Ecto neural progenitor cell (in vitro differentiated cells): Measurements from ENCODE around the gene SPOCK1.

Source experiments
- DNase-seq: peaks from one replicate; pipeline ENCODE4 v3.0.0-alpha.2; 2018; ENCODE audit warnings: low spot score

The SPOCK1 gene

GRCh38 chr5:137220523-137220927 is 278.6 kb downstream of the SPOCK1 start:
- DNase-seq: no peak

GRCh38 chr5:137218896-137219295 is 280.2 kb downstream of the SPOCK1 start:
- DNase-seq: no peak

- DNase-seq: no peak
These were observed 280.7 kb downstream of the SPOCK1 start for GRCh38 chr5:137218471-137218870.

GRCh38 chr5:137217599-137218200 is 281.4 kb downstream of the SPOCK1 start:
- DNase-seq: no peak

GRCh38 chr5:137216976-137217598 is 282.0 kb downstream of the SPOCK1 start:
- no peak for DNase-seq

- no peak for DNase-seq
These were observed 283.3 kb downstream of the SPOCK1 start for GRCh38 chr5:137215780-137216179.

- no peak for DNase-seq
These were observed 283.9 kb downstream of the SPOCK1 start for GRCh38 chr5:137215261-137215660.

GRCh38 chr5:137214446-137215189 is 284.5 kb downstream of the SPOCK1 start:
- DNase-seq: no peak

- no peak for DNase-seq
These were observed 286.7 kb downstream of the SPOCK1 start for GRCh38 chr5:137212471-137212870.

GRCh38 chr5:137209232-137209809 is 289.8 kb downstream of the SPOCK1 start:
- no peak for DNase-seq

- no peak for DNase-seq
These were observed 291.9 kb downstream of the SPOCK1 start for GRCh38 chr5:137207023-137207760.

GRCh38 chr5:137206030-137206715 is 293.0 kb downstream of the SPOCK1 start:
- no peak for DNase-seq

GRCh38 chr5:137205231-137206027 is 293.7 kb downstream of the SPOCK1 start:
- DNase-seq: no peak

GRCh38 chr5:137203011-137203632 is 296.0 kb downstream of the SPOCK1 start:
- no peak for DNase-seq

- DNase-seq: no peak
These were observed 297.2 kb downstream of the SPOCK1 start for GRCh38 chr5:137201876-137202275.

- DNase-seq: no peak
These were observed 298.0 kb downstream of the SPOCK1 start for GRCh38 chr5:137200906-137201700.

GRCh38 chr5:137199966-137200365 is 299.2 kb downstream of the SPOCK1 start:
- DNase-seq: no peak

GRCh38 chr5:137199201-137199600 is 299.9 kb downstream of the SPOCK1 start:
- DNase-seq: no peak

GRCh38 chr5:137195483-137195882 is 303.6 kb downstream of the SPOCK1 start:
- no peak for DNase-seq

GRCh38 chr5:137194300-137194699 is 304.8 kb downstream of the SPOCK1 start:
- no peak for DNase-seq
